GM20431 (cell line): ENCODE results near the gene GOLGA6L2.

Experiments
- in situ Hi-C: fragments of 300-500 bp; cut with MseI, MboI; formaldehyde crosslinking; loops from one replicate; pipeline ENCODE4 v1.15.0; 2020; ENCODE audit warnings: low sequenced_read_pairs; ENCODE audit not compliant: unreplicated experiment

The GOLGA6L2 gene

DNA sequence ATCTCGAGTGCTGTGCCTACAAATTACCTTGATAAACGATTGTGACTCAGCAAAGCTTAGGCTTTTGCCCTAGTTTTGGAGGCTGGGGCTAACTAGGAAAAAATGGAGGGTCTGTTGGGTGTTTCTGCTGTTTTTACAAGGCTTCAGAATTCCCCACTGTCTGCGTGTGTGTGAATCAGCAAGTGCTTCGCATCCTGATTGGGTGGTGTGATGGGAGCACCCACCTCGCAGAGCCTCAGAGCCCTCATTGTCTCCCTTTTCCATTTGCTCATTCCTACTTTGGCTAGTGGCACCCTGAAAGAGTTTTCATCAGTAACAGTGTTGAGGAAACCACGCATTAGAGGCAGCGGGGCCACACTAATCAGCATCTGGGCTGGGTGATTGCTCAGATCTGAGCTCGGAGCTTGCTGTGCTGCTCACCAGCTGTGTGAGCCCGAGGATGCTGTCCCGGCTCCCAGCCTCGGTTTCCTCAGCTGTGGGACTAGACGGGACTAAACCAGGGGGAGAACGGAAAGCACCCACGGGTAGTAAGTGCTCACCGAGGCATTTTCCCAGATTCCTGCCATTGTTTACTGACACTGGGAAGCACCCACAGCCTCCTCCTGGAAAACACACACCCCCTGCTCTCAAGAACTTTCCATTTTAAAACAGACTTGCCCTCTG lies 51.9 kb downstream of the GOLGA6L2 start:
- in situ Hi-C loops, result no loop called here
